HepG2 (cell line): ENCODE results near the gene NUAK2. TPM values are rescaled to one million over a fixed set of nuclear protein-coding genes. Genes with fewer than 3 reads are reported as not detected.

Experiments used
- ARNT2 ChIP-seq: sonication (generic); formaldehyde crosslinking; IDR thresholded peaks from 2 replicates; pipeline ENCODE4 v1.8.0; 2022; ENCODE audit warnings: mild to moderate bottlenecking, low read depth, missing genetic modification reagents, moderate library complexity
- EZH2 ChIP-seq: conservative IDR thresholded peaks from 2 replicates; pipeline ENCODE4 v1.6.1; 2012; ENCODE audit warnings: mild to moderate bottlenecking, low read depth, low read length, moderate library complexity
- HHEX ChIP-seq: IDR thresholded peaks from 2 replicates; pipeline ENCODE4 v1.6.1; 2016; ENCODE audit warnings: control low read depth
- HNRNPUL1 ChIP-seq: fragments of 200-400 bp; formaldehyde crosslinking; IDR thresholded peaks from 2 replicates; pipeline ENCODE4 v1.6.1; 2017; ENCODE audit warnings: low read depth, mild to moderate bottlenecking, low read length, moderate library complexity
- ISL2 ChIP-seq: sonication (generic); formaldehyde crosslinking; IDR thresholded peaks from 2 replicates; pipeline ENCODE4 v1.5.0; 2020; ENCODE audit warnings: missing genetic modification reagents
- KAT2B ChIP-seq: fragments of 150-350 bp; IDR thresholded peaks from 2 replicates; pipeline ENCODE4 v1.6.1; 2014; ENCODE audit warnings: low read depth, low read length, borderline replicate concordance
- KLF13 ChIP-seq: sonication (generic); formaldehyde crosslinking; IDR thresholded peaks from 2 replicates; pipeline ENCODE4 v1.4.0; 2020; ENCODE audit warnings: mild to moderate bottlenecking, missing genetic modification reagents
- KLF9 ChIP-seq: IDR thresholded peaks from 2 replicates; pipeline ENCODE4 v1.6.1; 2016; ENCODE audit warnings: low read depth
- RFX5 ChIP-seq: IDR thresholded peaks from 2 replicates; pipeline ENCODE4 v1.6.1; 2011; ENCODE audit warnings: low read depth, low read length, improper control_type of control experiment
- RXRB ChIP-seq: IDR thresholded peaks from 2 replicates; pipeline ENCODE4 v1.6.1; 2016; ENCODE audit warnings: borderline replicate concordance, missing genetic modification reagents, missing compliant biosample characterization
- SALL1 ChIP-seq: sonication (generic); formaldehyde crosslinking; IDR thresholded peaks from 2 replicates; pipeline ENCODE4 v1.8.0; 2022; ENCODE audit warnings: mild to moderate bottlenecking, missing genetic modification reagents
- SATB2 ChIP-seq: sonication (generic); formaldehyde crosslinking; IDR thresholded peaks from 2 replicates; pipeline ENCODE4 v1.5.0; 2020; ENCODE audit warnings: missing genetic modification reagents
- SOX5 ChIP-seq: IDR thresholded peaks from 2 replicates; pipeline ENCODE4 v1.6.1; 2016; ENCODE audit warnings: borderline replicate concordance
- SRF ChIP-seq: IDR thresholded peaks from 2 replicates; pipeline ENCODE4 v1.6.1; 2011; ENCODE audit warnings: mild to moderate bottlenecking, low read depth, low read length, moderate library complexity
- TEAD3 ChIP-seq: optimal IDR thresholded peaks from 2 replicates; pipeline ENCODE3; 2016; ENCODE audit warnings: borderline replicate concordance
- TSC22D2 ChIP-seq: sonication (generic); formaldehyde crosslinking; IDR thresholded peaks from 2 replicates; pipeline ENCODE4 v1.5.1; 2020; ENCODE audit warnings: missing genetic modification reagents, mild to moderate bottlenecking, borderline replicate concordance
- polyA plus RNA-seq, 8 experiments: library from polyadenylated mRNA; depleted of rRNA in 3 of 8; stranded (reverse) in 7 of 8; unstranded in 1 of 8; fragments of >200 nt; fragmentation: Illumina TruSeq in 4 of 8; extraction: Trizol in 4 of 8; gene quantifications; 2 replicates each; pipeline versions ENCODE4 v1.2.1 to v1.2.3, GENCODE V29; 2011 to 2016; ENCODE audit warnings: low read depth in 4 of 8, missing spikeins in 1 of 8, mixed read lengths in 1 of 8; ENCODE audit not compliant: insufficient read depth in 1 of 8
- total RNA-seq, 5 experiments: library from RNA; depleted of rRNA; stranded (reverse); fragments of >200 nt; fragmentation: Illumina TruSeq; extraction: Trizol; gene quantifications; 2 replicates each; pipeline ENCODE4 v1.2.3, GENCODE V29; 2016; ENCODE audit warnings: low read depth in 1 of 5
- TF ChIP-seq, protein P1 (sequence below): sonication (generic); formaldehyde crosslinking; IDR thresholded peaks from 2 replicates; pipeline ENCODE4 v1.4.0; 2020; ENCODE audit warnings: missing genetic modification reagents
- TF ChIP-seq, protein P2 (sequence below): IDR thresholded peaks from 2 replicates; pipeline ENCODE4 v1.6.1; 2016; ENCODE audit warnings: mild to moderate bottlenecking
- TF ChIP-seq, protein P3 (sequence below): sonication (generic); formaldehyde crosslinking; IDR thresholded peaks from 2 replicates; pipeline ENCODE4 v1.8.0; 2023; ENCODE audit warnings: mild to moderate bottlenecking, missing genetic modification reagents
- TF ChIP-seq, protein P4 (sequence below): fragments of 450-650 bp; IDR thresholded peaks from 2 replicates; pipeline ENCODE4 v1.6.1; 2017; ENCODE audit warnings: mild to moderate bottlenecking
- TF ChIP-seq, protein P5 (sequence below): sonication (generic); formaldehyde crosslinking; IDR thresholded peaks from 2 replicates; pipeline ENCODE4 v1.4.0; 2020; ENCODE audit warnings: missing genetic modification reagents
- TF ChIP-seq, protein P6 (sequence below): IDR thresholded peaks from 2 replicates; pipeline ENCODE4 v1.6.1; 2018; ENCODE audit warnings: missing genetic modification reagents

The NUAK2 gene
- total and polyA plus RNA-seq, 2 of the 13 experiments (the other 11 are each of a cell fraction or from before 2014, with no cell fraction given), result 0.75 to 1.1 TPM

DNA sequence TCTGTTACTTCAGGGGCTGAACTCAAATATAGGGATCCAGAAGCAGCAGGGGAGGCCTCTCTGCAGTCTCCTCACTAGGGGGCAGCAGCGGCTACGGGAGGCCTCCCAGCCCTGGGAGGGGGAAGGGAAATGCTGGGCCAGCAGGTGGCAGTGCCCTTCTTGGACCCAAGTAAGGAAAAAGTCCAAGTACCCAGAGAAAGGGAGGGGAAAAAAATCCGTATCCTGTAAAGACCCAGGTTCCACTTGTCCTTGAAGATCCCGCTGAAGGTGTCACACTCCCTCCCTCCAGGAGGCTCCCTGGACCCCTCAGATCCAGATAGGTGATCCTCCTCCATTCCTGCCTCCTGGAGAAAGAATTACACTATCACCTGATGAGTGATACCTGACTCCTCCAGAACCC lies 14.1 kb upstream of the NUAK2 start (continued):
- TF ChIP-seq SRF (0 out of 2 replicates have a peak, but pooled peaks have one; percentile 5), EZH2 (no peak), KAT2B (no peak), SATB2 (CRISPR knock-in tag) (no peak), RXRB (CRISPR knock-in tag) (peak; percentile 49), HHEX (no peak), SALL1 (CRISPR knock-in tag) (peak; percentile 39; the same call in 1 of the 2 replicates), HNRNPUL1 (no peak), KLF13 (no peak), TSC22D2 (CRISPR knock-in tag) (peak; percentile 79; the same call in 1 of the 2 replicates), SOX5 (CRISPR knock-in tag) (peak; percentile 18; the same call in 1 of the 2 replicates), ISL2 (CRISPR knock-in tag) (no peak), ARNT2 (CRISPR knock-in tag) (0 out of 2 replicates have a peak, but pooled peaks have one; percentile 31), KLF9 (CRISPR knock-in tag) (no peak), RFX5 (no peak), TEAD3 (CRISPR knock-in tag) (peak; percentile 47)
- TF ChIP-seq, protein P1, sequence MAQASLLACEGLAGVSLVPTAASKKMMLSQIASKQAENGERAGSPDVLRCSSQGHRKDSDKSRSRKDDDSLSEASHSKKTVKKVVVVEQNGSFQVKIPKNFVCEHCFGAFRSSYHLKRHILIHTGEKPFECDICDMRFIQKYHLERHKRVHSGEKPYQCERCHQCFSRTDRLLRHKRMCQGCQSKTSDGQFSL (CRISPR knock-in tag), result no peak
- TF ChIP-seq, protein P2, sequence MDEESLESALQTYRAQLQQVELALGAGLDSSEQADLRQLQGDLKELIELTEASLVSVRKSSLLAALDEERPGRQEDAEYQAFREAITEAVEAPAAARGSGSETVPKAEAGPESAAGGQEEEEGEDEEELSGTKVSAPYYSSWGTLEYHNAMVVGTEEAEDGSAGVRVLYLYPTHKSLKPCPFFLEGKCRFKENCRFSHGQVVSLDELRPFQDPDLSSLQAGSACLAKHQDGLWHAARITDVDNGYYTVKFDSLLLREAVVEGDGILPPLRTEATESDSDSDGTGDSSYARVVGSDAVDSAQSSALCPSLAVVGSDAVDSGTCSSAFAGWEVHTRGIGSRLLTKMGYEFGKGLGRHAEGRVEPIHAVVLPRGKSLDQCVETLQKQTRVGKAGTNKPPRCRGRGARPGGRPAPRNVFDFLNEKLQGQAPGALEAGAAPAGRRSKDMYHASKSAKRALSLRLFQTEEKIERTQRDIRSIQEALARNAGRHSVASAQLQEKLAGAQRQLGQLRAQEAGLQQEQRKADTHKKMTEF (CRISPR knock-in tag), result peak; percentile 33; the same call in 1 of the 2 replicates
- TF ChIP-seq, protein P3, sequence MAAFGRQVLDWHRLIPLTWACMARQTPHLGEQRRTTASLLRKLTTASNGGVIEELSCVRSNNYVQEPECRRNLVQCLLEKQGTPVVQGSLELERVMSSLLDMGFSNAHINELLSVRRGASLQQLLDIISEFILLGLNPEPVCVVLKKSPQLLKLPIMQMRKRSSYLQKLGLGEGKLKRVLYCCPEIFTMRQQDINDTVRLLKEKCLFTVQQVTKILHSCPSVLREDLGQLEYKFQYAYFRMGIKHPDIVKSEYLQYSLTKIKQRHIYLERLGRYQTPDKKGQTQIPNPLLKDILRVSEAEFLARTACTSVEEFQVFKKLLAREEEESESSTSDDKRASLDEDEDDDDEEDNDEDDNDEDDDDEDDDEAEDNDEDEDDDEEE (CRISPR knock-in tag), result no peak
- TF ChIP-seq, protein P4, sequence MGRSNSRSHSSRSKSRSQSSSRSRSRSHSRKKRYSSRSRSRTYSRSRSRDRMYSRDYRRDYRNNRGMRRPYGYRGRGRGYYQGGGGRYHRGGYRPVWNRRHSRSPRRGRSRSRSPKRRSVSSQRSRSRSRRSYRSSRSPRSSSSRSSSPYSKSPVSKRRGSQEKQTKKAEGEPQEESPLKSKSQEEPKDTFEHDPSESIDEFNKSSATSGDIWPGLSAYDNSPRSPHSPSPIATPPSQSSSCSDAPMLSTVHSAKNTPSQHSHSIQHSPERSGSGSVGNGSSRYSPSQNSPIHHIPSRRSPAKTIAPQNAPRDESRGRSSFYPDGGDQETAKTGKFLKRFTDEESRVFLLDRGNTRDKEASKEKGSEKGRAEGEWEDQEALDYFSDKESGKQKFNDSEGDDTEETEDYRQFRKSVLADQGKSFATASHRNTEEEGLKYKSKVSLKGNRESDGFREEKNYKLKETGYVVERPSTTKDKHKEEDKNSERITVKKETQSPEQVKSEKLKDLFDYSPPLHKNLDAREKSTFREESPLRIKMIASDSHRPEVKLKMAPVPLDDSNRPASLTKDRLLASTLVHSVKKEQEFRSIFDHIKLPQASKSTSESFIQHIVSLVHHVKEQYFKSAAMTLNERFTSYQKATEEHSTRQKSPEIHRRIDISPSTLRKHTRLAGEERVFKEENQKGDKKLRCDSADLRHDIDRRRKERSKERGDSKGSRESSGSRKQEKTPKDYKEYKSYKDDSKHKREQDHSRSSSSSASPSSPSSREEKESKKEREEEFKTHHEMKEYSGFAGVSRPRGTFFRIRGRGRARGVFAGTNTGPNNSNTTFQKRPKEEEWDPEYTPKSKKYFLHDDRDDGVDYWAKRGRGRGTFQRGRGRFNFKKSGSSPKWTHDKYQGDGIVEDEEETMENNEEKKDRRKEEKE, result no peak
- TF ChIP-seq, protein P5, sequence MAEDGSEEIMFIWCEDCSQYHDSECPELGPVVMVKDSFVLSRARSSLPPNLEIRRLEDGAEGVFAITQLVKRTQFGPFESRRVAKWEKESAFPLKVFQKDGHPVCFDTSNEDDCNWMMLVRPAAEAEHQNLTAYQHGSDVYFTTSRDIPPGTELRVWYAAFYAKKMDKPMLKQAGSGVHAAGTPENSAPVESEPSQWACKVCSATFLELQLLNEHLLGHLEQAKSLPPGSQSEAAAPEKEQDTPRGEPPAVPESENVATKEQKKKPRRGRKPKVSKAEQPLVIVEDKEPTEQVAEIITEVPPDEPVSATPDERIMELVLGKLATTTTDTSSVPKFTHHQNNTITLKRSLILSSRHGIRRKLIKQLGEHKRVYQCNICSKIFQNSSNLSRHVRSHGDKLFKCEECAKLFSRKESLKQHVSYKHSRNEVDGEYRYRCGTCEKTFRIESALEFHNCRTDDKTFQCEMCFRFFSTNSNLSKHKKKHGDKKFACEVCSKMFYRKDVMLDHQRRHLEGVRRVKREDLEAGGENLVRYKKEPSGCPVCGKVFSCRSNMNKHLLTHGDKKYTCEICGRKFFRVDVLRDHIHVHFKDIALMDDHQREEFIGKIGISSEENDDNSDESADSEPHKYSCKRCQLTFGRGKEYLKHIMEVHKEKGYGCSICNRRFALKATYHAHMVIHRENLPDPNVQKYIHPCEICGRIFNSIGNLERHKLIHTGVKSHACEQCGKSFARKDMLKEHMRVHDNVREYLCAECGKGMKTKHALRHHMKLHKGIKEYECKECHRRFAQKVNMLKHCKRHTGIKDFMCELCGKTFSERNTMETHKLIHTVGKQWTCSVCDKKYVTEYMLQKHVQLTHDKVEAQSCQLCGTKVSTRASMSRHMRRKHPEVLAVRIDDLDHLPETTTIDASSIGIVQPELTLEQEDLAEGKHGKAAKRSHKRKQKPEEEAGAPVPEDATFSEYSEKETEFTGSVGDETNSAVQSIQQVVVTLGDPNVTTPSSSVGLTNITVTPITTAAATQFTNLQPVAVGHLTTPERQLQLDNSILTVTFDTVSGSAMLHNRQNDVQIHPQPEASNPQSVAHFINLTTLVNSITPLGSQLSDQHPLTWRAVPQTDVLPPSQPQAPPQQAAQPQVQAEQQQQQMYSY (CRISPR knock-in tag), result no peak
- TF ChIP-seq, protein P6, sequence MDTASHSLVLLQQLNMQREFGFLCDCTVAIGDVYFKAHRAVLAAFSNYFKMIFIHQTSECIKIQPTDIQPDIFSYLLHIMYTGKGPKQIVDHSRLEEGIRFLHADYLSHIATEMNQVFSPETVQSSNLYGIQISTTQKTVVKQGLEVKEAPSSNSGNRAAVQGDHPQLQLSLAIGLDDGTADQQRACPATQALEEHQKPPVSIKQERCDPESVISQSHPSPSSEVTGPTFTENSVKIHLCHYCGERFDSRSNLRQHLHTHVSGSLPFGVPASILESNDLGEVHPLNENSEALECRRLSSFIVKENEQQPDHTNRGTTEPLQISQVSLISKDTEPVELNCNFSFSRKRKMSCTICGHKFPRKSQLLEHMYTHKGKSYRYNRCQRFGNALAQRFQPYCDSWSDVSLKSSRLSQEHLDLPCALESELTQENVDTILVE (CRISPR knock-in tag), result 0 out of 2 replicates have a peak, but pooled peaks have one; percentile 28
